HCT116 (cell line): ENCODE results near the gene TNFAIP8L3.

ENCODE experiments used
- CTCF ChIP-seq, 3 experiments: fragments of 200-600 bp in 1 of 3; sonication (generic) in 1 of 3; IDR thresholded peaks in 2 of 3; conservative IDR thresholded peaks in 1 of 3; 2 replicates each; pipeline ENCODE4 v1.5.1; 2012 to 2017; ENCODE audit warnings: low read depth in 2 of 3, low read length in 2 of 3, antibody characterized with exemption in 1 of 3, borderline replicate concordance in 1 of 3, control low read depth in 1 of 3, mild to moderate bottlenecking in 1 of 3, mixed read lengths in 1 of 3, mixed run types in 1 of 3, moderate library complexity in 1 of 3; ENCODE audit not compliant: insufficient read depth in 1 of 3
- EGR1 ChIP-seq: IDR thresholded peaks from 2 replicates; pipeline ENCODE4 v1.6.1; 2012; ENCODE audit warnings: low read depth
- MAX ChIP-seq: IDR thresholded peaks from 2 replicates; pipeline ENCODE4 v1.6.1; 2012
- POLR2A ChIP-seq: IDR thresholded peaks from 2 replicates; pipeline ENCODE4 v1.7.0; 2011; ENCODE audit warnings: borderline replicate concordance; ENCODE audit not compliant: insufficient read depth, insufficient read length; ENCODE audit errors: extremely low read depth
- TCF7L2 ChIP-seq: IDR thresholded peaks from 2 replicates; pipeline ENCODE4 v1.7.0; 2011; ENCODE audit warnings: borderline replicate concordance, inconsistent platforms; ENCODE audit not compliant: insufficient read depth, insufficient read length; ENCODE audit errors: extremely low read depth
- YY1 ChIP-seq: IDR thresholded peaks from 2 replicates; pipeline ENCODE4 v1.6.1; 2011; ENCODE audit warnings: low read length, low read depth, moderate library complexity, mild to moderate bottlenecking; ENCODE audit not compliant: insufficient replicate concordance; ENCODE audit errors: extremely low read depth

GRCh38 chr15:51022206-51022605, 72.5 kb downstream of the TNFAIP8L3 start:
- TF ChIP-seq CTCF (IDR thresholded peaks at IDR 0.05 in 2 of 3, conservative IDR thresholded peaks at IDR 0.05 in 1 of 3; ENCODE audit: borderline replicate concordance in 1 of 3, insufficient read depth in 1 of 3, low read depth in 2 of 3, low read length in 2 of 3), result no peak
- no peak for TF ChIP-seq MAX
- no peak for TF ChIP-seq EGR1
- TF ChIP-seq POLR2A, result no peak
- TF ChIP-seq TCF7L2, result no peak
- TF ChIP-seq YY1, result no peak
